ENCODE data around the gene VAT1L.

DNA sequence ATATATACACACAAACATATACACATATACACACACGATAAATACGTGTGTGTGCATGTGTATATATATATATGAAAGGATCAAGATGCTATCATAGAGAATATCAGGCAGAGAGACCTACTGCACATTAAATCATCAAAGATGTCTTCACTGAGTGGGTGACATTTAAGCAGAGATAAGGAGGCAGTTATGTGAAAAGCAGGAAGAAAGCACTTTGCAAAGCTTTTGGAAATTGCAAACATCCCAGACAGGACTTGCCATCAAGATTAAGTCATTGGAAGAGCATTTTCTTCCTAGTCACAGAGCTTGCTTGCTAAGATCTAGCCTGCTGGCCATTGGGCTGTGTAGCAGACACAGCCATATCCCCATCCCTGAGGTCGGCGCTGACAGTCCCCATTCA is 56.4 kb downstream of the VAT1L start:
- TF ChIP-seq CTCF (conservative IDR thresholded peaks at IDR 0.05 in 1 of 2, IDR thresholded peaks at IDR 0.05 in 1 of 2; ENCODE audit: low read depth in 1 of 2, low read length in 2 of 2) (no peak), EZH2 (IDR thresholded peaks at IDR 0.05; ENCODE audit: low read length, missing control alignments) (no peak)
